ENCODE results near the gene C1QTNF4.

Gene C1QTNF4

GRCh38 chr11:47592970-47593369 lies 1.2 kb downstream of the C1QTNF4 start:
- DNase-seq = no peak

DNA sequence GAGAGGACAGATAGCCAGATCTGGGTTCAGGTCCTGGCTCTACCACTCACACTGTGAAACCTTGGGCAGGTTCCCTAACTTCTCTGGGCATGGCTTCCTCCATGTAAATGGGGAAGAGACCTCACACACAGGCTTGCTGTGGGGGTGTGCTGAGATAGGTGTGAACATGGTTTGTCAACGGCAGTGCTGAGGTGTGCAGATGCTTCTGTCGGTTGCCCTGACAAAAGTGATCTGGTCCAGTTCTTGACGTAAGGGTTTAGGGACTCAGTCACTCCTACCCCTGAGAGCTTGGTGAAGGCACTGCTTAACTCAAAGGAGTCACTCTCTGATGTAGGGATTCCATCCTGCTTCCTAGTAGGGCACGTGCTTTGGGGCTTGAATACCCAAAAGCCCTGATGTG lies 2.0 kb downstream of the C1QTNF4 start:
- no peak for DNase-seq

DNA sequence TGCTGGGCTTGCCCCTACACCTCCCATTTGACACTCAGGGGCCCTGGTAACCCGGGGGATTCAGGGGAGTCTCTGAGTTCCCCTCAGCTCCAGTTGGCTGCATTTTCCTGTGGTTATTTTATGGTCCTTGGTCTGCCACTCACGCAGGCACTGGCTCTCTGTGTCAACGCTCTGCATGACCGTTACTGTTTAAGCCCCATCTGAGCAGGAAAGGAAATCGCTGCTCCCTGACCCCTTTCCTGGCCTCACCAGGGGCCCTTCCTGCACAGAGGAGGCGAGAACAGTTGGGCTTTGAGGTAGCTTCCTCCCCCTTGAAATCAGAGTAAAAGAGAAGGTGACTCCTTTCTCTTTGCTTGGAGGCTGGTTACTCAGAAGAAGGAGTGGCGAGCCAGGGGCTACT lies 2.4 kb downstream of the C1QTNF4 start:
- peak; percentile 26 for DNase-seq

DNA sequence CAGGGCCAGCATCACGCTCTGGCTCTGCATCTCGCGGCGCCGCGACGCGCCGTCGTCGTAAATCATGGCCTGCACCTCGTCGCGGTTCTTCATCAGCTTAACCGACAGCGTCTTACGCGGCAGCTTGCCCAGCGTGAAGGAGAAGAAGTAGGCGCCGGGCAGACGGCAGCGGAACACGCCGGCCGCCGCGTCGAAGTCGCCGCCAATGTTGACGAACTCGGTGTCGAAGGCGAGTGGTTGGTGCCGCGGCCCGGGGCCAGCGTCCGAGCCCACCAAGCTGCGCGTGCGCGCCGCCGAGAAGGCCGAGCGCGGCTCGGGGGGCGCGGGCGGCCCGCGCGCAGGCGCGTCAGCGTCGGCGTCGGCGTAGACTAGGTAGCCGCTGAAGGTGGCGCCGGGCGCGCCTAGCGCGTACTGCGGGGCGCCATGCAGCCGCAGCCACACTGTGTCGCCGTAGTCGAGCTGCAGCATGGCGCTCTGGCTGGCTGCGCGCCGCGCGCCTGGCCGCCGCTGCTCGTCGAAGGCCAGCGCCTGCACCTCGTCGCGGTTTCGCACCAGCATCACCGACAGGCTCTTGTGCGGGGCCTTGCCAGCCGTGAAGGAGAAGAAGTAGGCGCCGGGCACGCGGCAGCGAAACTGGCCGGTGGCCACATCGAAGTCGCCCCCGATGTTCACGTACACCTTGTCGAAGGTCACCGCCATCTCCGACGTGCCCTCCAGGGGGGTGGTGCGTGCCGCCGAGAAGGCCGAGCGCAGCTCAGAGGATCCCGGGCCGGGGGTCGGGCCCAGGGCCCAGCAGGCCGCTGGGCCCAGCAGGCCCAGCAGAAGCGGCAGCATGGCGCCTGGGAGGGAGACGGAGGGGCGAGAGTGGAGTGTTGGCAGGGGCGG lies 4.0 kb downstream of the C1QTNF4 start:
- DNase-seq = peak; percentile 82

DNA sequence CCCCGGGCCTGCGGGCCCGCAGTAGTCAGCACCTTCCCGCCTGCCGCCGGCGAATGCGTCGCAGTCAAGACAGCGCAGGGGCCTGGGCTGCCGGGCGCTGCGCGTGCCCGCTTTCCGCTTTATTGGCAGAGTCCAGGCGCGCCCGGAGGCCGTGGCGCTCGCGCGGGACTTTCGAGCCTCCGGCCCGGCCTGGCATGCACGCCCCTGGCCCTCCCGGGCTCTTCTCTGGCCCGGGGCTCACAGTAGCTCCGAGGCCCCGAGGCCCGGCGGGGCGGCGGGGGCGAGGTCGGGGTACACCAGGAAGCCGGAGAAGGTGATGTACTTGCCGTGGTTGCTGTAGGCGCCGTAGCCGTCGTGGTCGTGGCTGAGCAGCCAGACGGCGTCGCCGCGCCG lies 4.6 kb downstream of the C1QTNF4 start:
- DNase-seq = peak; percentile 53

- no peak for DNase-seq
Measured at GRCh38 chr11:47589118-47589517, 5.1 kb downstream of the C1QTNF4 start.

DNA sequence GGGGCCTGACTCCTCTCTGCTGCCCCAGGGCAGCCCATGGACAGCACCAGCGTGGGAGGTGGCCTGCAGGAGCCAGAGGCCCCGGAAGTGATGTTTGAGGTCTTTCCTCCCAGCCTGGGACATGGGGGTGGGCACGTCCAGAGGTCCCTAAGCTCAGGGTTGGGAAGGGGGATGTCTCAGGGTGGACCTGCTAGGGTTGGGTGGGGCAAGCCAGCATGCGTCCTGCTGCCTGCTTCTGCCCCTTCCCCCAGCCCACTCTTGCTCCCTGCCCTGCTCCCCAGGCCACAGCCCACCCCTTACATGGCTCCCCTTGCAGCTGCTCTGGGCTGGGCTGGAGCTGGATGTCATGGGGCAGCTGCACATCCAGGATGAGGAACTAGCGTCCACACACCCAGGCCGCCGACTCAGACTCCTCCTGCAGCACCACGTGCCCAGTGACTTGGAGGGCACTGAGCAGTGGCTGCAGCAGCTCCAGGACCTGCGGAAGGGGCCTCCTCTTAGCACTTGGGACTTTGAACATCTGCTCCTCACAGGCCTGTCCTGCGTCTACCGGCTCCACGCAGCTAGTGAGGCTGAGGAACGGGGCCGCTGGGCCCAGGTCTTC lies 6.4 kb downstream of the C1QTNF4 start:
- DNase-seq = peak; percentile 77

DNA sequence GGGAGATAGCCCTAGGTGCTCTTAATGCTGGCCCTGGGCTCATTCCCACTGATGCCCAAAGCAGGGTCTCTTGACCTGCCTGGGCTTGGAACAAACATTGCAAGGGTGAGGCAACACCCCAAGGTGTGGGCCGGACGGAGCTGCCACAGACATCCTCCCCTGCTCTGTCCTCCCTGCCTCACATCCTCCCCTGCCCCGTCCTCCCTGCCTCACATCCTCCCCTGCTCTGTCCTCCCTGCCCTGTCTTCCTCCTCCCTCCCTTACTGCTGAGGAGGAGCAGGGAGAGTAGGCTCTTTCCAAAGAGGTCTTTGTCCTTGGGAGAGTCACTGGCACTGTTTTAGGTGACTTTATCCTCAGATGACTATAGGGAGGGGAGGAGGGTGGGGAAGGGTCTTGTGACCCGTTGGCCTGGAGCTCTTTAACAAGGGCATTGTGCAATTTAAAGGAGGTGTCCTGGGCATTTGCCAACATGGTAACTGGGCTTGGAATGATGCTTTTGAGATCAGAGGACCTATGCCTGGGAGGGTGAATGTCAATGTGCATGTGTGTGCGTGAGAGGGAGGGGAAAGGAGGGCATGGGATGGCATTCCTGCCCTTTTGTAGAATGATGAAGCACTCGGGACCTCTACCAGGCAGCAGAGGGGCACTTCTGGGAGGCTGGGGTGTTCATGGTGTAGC lies 7.0 kb downstream of the C1QTNF4 start:
- no peak for DNase-seq

- DNase-seq = peak; percentile 86
Measured at GRCh38 chr11:47586098-47586855, 7.9 kb downstream of the C1QTNF4 start, which contains the start of gene FAM180B. Gene FAM180B (plus strand): TSS chr11:47586678. CDS start chr11:47586769, 91 bp downstream.

- no peak for DNase-seq
Measured at GRCh38 chr11:47583844-47584243, 10.4 kb downstream of the C1QTNF4 start.

- peak; percentile 94 for DNase-seq
Measured at GRCh38 chr11:47578524-47579494, 15.4 kb downstream of the C1QTNF4 start, which contains the start of the genes KBTBD4 and NDUFS3. Gene KBTBD4 (minus strand): TSS chr11:47578970. CDS start chr11:47578951, 19 bp downstream. Gene NDUFS3 (plus strand): TSS chr11:47579074. CDS start chr11:47579092, 18 bp downstream.

DNA sequence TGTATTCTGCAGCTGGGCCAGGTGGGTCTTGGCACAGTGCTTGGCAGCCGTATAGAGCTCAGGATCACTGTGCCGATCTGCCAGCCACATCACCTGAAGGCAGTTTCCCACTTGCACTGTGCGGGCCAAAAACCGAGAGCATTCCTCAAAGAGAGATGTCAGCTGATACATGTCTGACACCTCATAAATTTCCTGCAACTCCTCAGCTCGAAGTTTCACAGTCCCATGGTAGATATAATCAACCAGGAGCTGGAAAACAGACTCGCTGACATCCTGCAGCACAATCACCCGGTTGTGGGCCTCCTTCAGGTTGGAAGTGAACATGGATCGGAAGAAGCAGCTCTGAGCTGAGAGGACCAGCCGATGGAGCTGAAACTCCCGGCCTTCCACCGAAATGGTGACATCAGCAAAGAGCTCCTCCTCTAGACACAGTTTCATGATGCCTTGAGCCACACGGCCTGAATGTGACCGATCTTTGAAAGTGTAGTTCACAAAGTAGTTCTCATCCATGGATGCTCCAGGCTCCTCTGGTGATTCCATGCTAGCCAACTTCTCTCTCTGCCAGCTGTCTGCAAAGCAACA lies 16.7 kb downstream of the C1QTNF4 start:
- no peak for DNase-seq

DNA sequence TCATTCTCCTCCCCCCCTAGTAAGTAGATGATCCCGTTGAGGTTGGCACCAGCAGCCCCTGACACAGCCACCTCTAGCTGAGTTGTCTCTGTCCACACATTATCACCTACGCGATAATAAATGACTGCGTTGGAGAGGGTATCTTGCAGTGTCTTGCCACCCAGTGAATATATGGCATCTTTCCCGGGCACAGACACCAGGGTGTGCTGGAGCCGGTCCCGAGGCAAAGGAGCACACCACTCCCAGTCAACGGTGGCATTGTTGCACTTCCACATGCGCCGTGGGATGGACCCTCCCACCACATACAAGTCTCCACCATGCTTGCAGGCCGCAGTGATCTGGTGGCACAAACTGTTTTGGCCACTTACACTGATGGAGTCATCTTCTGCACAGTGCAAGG lies 20.9 kb downstream of the C1QTNF4 start:
- DNase-seq = no peak

GRCh38 chr11:47572715-47573255 lies 21.4 kb downstream of the C1QTNF4 start:
- no peak for DNase-seq

DNA sequence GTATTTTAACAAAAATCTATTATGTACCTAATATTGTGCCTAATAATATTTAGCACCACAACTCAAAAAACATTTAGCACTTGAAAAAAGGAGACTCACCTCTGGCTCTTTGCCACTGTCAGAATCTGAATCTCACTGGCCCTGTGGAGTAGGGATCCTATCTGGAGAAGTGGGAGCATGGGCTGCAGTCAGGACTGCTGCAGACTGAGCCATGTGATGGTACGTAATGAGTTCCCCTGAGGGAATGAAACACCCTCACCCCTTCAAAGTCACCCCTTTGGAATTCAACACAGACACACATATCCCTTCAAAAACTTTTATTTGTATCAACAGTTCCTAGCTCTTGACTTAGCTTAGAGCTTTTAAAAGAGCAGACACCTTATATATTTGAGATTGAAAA lies 22.3 kb downstream of the C1QTNF4 start:
- no peak for DNase-seq

- no peak for DNase-seq
Measured at GRCh38 chr11:47571357-47571729, 22.9 kb downstream of the C1QTNF4 start.

DNA sequence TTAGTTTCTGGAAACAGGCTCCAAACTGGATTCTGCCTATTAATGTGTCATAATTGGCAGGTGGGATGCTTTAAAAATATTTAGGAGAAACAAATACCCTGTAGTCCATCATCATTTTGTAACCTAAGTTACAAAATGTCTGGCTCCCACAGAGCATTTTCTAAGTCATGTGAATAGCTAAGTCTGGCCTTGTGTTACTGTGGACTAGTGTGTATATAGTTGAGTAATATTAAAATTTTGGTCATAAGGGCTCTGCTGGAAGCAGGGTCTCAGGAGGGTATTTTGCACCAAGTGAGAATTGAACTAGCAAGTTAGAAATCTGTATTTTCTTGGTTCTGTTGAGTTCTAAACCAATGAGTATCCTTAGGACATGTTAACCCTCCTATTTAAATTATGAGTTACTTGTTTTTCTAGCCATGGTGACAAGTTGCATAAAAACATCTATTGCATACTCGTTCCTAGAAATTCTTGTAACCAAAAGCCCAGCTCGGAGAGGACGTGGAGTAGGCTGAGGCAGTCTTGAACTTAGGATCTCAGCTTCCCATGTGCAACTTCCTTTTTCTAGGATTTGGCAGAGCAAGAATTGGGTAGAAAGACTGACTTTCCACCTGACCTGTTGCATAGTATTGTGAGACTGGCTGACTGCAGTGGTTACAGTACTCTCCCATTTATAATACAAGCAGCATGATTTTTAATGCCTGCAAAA lies 23.4 kb downstream of the C1QTNF4 start:
- DNase-seq = no peak

- no peak for DNase-seq
Measured at GRCh38 chr11:47569646-47570045, 24.6 kb downstream of the C1QTNF4 start.

DNA sequence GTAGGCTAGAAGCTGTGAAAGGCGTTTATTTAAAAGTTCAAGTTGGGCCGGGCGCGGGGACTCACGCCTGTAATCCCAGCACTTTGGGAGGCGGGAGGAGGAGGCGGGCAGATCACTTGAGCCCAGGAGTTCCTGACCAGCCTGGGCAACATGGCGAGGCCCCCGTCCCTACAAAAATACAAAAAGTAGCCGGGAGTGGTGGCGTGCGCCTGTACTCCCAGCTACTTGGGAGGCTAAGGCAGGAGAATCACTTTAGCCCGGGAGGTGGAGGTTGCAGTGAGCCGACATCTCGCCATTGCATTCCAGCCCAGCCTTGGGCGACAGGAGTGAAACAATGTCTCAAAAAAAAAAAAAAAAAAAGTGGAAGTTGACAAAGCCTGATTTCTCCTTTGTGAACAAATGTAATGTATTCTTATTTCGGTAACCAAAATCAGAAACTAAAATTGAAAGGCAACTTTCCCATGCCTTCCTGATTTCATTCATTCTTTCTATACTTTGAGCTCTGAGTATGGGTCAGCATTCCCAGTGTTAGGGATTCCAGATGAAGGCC lies 28.0 kb downstream of the C1QTNF4 start:
- DNase-seq = no peak

All from femur (tissue), 1 donor.